ENCODE results near the gene SMIM7.

SMIM7 gene

GRCh38 chr19:16621165-16621800 is 38.7 kb downstream of the SMIM7 start:
- DNase-seq (ENCODE audit: low read depth in 2 of 2), result no peak

DNA sequence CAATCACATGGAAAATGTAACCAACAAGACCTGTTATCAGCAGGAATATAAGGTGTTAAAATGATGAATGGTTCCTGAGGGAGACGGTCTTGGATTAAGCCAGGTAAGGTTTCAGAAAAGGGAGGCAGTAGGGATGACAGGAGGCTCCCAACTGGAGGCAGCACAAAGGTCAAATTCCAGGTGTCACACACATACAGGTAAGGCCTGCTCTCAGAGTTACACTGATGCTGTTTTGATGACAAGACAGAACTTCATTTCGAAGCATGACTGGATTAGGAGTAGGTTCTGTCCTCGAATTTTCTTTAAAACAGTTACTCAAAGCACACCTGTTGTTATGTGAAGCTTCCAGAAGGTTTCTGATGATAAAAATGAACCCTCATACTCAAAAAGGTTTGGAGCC is 39.4 kb downstream of the SMIM7 start:
- DNase-seq (ENCODE audit: low read depth in 2 of 2), result no peak

GRCh38 chr19:16620018-16620417 is 39.9 kb downstream of the SMIM7 start:
- no peak for DNase-seq (ENCODE audit: low read depth in 2 of 2)

GRCh38 chr19:16619457-16619856 is 40.5 kb downstream of the SMIM7 start:
- no peak for DNase-seq (ENCODE audit: low read depth in 2 of 2)

DNA sequence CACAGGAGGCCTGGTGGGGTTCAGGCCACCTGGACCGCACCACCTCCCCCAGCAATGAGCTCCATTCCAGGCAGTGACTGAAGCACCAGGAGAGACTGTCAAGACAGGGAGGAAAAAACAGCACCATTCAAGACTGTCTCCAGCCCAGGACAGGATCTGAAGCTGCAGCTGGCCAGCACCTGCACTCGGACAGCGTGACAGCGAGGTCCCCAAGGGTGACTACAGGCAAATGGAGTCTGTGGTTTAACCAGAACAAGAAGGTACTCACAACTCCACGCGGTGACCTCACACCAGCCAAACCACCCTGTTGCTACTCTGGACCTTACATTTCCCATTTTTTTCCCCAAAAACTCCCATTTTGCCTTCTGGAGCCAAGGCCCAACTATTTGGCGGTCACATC is 41.7 kb downstream of the SMIM7 start:
- no peak for DNase-seq (ENCODE audit: low read depth in 2 of 2)

GRCh38 chr19:16615808-16616207 is 44.1 kb downstream of the SMIM7 start:
- no peak for DNase-seq (ENCODE audit: low read depth in 2 of 2)

- DNase-seq (ENCODE audit: low read depth in 2 of 2), result no peak
These were observed 45.0 kb downstream of the SMIM7 start for GRCh38 chr19:16614941-16615340.

- DNase-seq (ENCODE audit: low read depth in 2 of 2), result no peak
These were observed 46.1 kb downstream of the SMIM7 start for GRCh38 chr19:16613841-16614240.

DNA sequence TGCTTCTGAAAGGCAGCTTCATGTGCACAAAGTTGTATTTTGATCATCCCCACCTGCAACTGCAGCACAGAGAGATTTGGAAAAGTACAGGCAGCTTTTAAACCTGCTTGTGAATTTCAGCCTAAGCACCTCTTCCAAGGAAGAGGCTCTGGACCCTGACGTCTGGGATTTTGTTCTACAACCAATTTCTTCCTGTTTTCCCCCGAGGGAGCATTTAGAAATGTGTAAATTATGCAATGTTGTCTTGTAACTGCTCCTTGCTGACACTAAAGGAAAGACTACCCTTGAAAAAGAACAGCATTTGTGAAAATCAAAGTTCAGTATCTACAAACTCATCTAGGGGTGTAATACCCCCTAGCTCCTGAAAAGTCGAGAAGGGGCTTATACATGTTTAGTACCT is 47.3 kb downstream of the SMIM7 start:
- DNase-seq (ENCODE audit: low read depth in 2 of 2), result no peak

DNA sequence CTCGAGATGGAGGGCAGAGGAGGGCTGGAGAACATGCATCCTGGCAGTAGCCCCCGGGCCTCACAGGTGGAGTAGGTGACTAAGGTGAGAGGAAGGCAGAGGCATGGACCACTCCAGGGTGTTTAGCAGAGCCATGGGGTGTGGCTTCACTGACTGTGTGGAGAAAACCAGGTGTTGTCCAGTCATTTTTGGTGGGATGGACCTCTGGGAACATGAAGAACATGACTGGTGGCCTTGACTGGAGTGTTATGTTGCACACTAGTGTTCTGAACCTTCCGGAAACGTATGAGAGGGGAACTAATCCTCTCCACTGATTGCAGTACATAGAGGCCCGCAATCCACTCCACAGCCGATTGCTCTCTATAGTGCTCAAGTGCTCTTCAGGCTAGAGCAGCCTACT is 48.8 kb downstream of the SMIM7 start:
- DNase-seq (ENCODE audit: low read depth in 2 of 2), result no peak

- no peak for DNase-seq (ENCODE audit: low read depth in 2 of 2)
These were observed 50.3 kb downstream of the SMIM7 start for GRCh38 chr19:16609511-16610200.

DNA sequence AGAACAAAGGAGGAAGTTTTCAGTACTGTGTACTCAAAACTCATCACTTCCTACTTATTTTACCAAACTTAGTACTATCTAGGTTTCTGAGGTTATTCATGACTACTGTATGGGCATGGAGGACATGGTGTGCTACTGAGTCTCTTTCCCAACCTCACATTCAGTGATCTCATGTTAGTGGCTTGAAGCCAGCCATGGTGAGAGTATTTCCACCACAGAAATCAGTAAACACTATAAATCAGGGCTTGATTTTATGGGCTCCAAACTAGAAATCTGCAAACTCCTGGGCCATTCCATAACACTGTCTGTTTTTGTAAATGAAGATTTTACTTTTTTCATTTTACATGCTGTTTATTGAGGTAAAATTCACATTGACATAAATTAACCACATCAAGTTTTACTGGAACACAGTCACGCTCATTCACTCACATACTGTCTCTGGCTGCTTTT is 51.6 kb downstream of the SMIM7 start:
- DNase-seq (ENCODE audit: low read depth in 2 of 2), result no peak

- no peak for DNase-seq (ENCODE audit: low read depth in 2 of 2)
These were observed 52.1 kb downstream of the SMIM7 start for GRCh38 chr19:16607819-16608218.

- no peak for DNase-seq (ENCODE audit: low read depth in 2 of 2)
These were observed 54.4 kb downstream of the SMIM7 start for GRCh38 chr19:16605553-16605994.

GRCh38 chr19:16605115-16605514 is 54.8 kb downstream of the SMIM7 start:
- DNase-seq (ENCODE audit: low read depth in 2 of 2), result no peak

DNA sequence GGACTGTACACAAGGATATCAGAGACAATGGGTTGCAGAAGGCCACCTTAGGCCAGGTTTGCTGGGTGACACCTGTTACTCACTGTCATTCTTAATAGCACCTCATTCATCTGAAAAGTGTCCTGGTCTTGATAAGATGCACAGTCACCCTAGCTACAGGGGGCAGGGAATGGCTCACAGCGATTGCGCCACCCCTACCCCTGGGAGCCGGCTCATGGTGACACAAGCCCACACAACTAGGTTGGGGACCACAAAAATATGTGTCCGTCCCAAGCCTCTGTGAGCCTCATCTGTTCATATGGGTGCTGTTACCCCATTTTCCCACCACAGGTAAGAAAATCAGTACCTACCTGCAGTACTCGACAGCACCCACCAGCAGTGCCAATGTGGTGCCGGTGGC is 55.3 kb downstream of the SMIM7 start:
- DNase-seq (ENCODE audit: low read depth in 2 of 2), result no peak

- no peak for DNase-seq (ENCODE audit: low read depth in 2 of 2)
These were observed 56.9 kb downstream of the SMIM7 start for GRCh38 chr19:16603090-16603489.

DNA sequence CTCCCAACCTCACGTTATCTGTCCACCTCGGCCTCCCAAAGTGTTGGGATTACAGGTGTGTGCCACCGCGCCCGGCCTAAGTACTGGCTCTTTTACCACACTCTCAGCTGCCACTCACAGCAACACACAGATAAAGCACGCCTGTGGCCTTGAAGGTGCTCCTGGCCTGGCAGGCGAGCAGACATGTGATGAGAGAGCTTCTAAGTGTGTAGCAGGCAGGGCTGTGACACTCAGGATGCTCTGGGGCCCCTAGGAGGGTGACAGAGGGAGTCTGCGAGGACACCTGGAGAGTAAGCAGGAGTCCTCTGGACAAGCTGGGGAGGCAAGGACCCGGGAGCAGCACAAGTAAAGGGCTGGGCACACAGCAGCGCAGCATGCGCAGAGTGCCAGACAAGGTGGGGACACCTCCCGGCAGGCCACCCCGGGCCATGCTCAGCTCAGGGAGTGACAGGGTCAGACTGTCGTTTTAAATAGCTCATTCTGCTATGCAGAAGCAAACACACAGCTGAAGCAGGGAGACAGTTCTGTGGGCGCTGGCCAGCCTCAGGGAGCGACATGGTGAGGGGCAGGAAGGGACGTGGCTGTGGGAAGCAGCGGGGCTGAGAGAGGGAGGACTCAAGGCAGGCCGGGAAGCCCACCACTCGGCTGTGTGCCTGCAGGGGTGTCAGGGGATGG is 58.4 kb downstream of the SMIM7 start:
- DNase-seq (ENCODE audit: low read depth in 2 of 2), result no peak

DNA sequence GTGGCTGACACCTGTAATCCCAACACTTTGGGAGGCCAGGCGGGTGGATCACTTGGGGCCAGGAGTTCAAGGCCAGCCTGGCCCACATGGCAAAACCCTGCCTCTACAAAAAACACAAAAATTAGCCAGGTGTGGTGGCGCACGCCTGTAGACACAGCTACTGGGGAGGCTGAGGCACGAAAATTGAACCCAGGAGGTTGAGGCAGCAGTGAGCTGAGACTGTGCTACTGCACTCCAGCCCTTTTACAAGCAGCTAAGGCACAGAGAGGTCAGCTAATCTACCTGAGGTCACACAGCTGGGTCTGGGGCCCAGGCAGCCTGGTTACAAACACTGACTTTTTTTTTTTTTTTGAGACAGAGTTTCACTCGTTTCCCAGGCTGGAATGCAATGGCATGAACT is 59.1 kb downstream of the SMIM7 start:
- DNase-seq (ENCODE audit: low read depth in 2 of 2), result no peak

DNA sequence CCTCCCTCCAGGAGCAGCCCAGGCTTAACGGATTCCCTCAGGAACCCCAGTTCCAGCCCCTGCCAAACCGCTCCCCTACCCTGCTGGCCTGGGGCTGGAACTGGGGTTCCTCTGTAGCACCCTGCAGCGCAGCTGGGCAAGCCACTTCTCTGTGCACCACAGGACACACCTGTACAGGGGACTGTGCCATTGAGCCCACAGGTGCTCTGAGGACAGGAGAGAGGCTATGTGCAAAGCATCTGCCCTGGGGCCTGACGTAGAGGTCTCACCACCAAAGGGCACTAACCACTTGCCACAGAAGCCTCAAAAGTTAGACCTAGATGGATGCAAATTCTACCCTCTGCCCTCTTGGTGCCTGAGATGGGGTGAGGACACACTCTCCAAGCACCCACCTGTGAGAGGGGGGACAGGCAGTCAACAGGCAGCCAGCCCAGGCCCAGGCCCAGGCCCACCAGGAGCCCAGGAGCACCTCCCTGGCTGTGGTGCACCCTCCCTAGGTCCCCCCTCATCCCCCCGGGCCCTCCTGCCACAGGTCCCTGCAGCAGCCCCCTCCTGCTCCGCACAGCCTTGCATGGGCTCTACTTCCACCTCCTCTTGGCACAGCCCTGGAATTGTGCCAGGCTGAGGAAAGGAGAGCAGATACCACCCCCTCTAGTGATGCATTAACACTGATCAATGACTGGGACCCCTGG is 60.1 kb downstream of the SMIM7 start:
- DNase-seq (ENCODE audit: low read depth in 2 of 2), result no peak

DNA sequence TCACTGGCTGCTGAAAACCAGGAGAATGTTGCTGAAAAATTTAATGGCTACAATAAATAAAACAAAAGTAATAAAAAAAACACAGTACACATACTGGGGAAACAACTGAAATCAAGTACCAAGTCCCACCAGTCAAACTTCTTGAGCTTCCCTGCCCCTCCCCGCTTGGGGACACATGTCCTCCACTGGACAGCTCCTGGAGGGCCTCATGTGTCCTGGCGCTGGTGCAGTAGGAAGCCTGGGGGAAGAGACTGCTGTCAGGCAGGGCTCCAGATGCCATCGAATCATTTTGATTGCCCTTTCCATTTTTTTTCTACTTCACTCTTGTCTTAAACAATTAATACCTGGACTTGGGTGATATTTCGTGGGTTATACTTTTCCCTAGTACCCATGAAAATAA is 61.1 kb downstream of the SMIM7 start:
- no peak for DNase-seq (ENCODE audit: low read depth in 2 of 2)

DNA sequence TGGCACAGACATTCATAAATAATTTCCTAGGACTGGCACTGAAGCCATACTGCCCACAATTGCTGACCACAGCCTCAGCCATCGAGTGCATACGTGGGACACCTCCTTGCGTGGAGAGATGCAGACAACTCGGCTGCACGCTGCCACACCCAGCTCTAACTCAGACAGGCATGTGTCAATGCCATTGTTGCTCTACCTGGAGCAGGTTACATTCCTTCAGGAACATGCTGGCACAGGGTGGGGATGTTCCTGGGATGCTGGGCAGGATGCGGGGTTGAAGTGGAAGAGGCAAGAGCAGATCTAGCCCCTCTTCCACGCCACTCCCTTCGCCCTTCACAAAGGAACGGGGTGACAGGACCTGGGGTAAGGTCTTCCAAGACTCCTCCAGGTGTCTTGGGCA is 63.5 kb downstream of the SMIM7 start:
- DNase-seq (ENCODE audit: low read depth in 2 of 2), result no peak

Measured in activated CD8-positive, alpha-beta memory T cell treated with anti-CD3 and anti-CD28 coated beads for 4 hours (primary cell).